Umbilical cord (tissue), 2 donors: ENCODE results near the gene ZDHHC11B. TPM values are rescaled to one million over a fixed set of nuclear protein-coding genes. Genes with fewer than 3 reads are reported as not detected.
"Not testable (repeated sequence)": the region's sequence is repeated elsewhere in the genome, so short reads cannot be mapped to it uniquely, and the experiment has no call there.

ENCODE experiments used
- DNase-seq: peaks from one replicate; pipeline ENCODE4 v3.0.0-alpha.2; 2015; ENCODE audit warnings: low spot score
- total RNA-seq: library from RNA; depleted of rRNA; stranded (reverse); fragments of >200 nt; gene quantifications from one replicate; pipeline ENCODE4 v1.2.3, GENCODE V29; 2014; ENCODE audit warnings: low replicate concordance; ENCODE audit not compliant: insufficient read depth

ZDHHC11B gene
- total RNA-seq, 1 donor from 2014 or later, result 4.3 TPM

GRCh38 chr5:717143-717542 is 67.4 kb downstream of the ZDHHC11B start:
- no peak for DNase-seq

- not testable (repeated sequence) for DNase-seq
Measured at GRCh38 chr5:716740-717139, 67.8 kb downstream of the ZDHHC11B start.

GRCh38 chr5:715636-716035 is 68.9 kb downstream of the ZDHHC11B start:
- not testable (repeated sequence) for DNase-seq

- DNase-seq, result not testable (repeated sequence)
Measured at GRCh38 chr5:714215-715118, 70.1 kb downstream of the ZDHHC11B start.

- DNase-seq, result not testable (repeated sequence)
Measured at GRCh38 chr5:713686-714085, 70.8 kb downstream of the ZDHHC11B start.

GRCh38 chr5:708848-709517 is 75.5 kb downstream of the ZDHHC11B start:
- DNase-seq, result not testable (repeated sequence)

- not testable (repeated sequence) for DNase-seq
Measured at GRCh38 chr5:708374-708773, 76.2 kb downstream of the ZDHHC11B start.

GRCh38 chr5:706127-706526 is 78.4 kb downstream of the ZDHHC11B start:
- not testable (repeated sequence) for DNase-seq

GRCh38 chr5:696753-697702 is 87.5 kb downstream of the ZDHHC11B start:
- DNase-seq, result not testable (repeated sequence)

GRCh38 chr5:696191-696590 is 88.3 kb downstream of the ZDHHC11B start:
- not testable (repeated sequence) for DNase-seq

GRCh38 chr5:695475-695874 is 89.1 kb downstream of the ZDHHC11B start:
- not testable (repeated sequence) for DNase-seq

- not testable (repeated sequence) for DNase-seq
Measured at GRCh38 chr5:694042-694431, 90.5 kb downstream of the ZDHHC11B start.

- peak; percentile 77 for DNase-seq
Measured at GRCh38 chr5:693271-694041, 91.1 kb downstream of the ZDHHC11B start, which contains the start of gene TPPP. Gene TPPP (minus strand): TSS chr5:693352. CDS start chr5:678060, 15,292 bp downstream.

- not testable (repeated sequence) for DNase-seq
Measured at GRCh38 chr5:692529-693041, 91.9 kb downstream of the ZDHHC11B start.

- DNase-seq, result no peak
Measured at GRCh38 chr5:691817-692528, 92.6 kb downstream of the ZDHHC11B start.

GRCh38 chr5:691049-691448 is 93.5 kb downstream of the ZDHHC11B start:
- not testable (repeated sequence) for DNase-seq

- not testable (repeated sequence) for DNase-seq
Measured at GRCh38 chr5:690293-690692, 94.2 kb downstream of the ZDHHC11B start.

GRCh38 chr5:688348-689010 is 96.0 kb downstream of the ZDHHC11B start:
- DNase-seq, result not testable (repeated sequence)

- not testable (repeated sequence) for DNase-seq
Measured at GRCh38 chr5:686936-687335, 97.6 kb downstream of the ZDHHC11B start.
